ENCODE data around the gene ZNF660.
A peak's percentile ranks its signal among the peaks of the same experiment; 100 is the strongest.
"Not testable (repeated sequence)": the region's sequence is repeated elsewhere in the genome, so short reads cannot be mapped to it uniquely, and the experiment has no call there.

Gene ZNF660

GRCh38 chr3:44584646-44585501 lies at the start of gene ZNF660:
Gene ZNF660 (plus strand): TSS chr3:44584964. CDS start chr3:44594194, 9,230 bp downstream.
- Histone ChIP-seq H3K4me3 (ENCODE audit: low read depth, low read length) (peak within 1 kb of the TSS; percentile 85), H3K4me1 (ENCODE audit: control insufficient read depth, insufficient read depth, low read length, unreplicated experiment) (no peaks in the 10 kb centered on the region), H3K79me2 (ENCODE audit: control insufficient read depth, insufficient read depth, low read length, unreplicated experiment) (no peaks in the 10 kb centered on the region), H2AFZ (ENCODE audit: low read length, unreplicated experiment) (peak within 1 kb of the TSS; percentile 97), H3K27ac (ENCODE audit: low read depth, low read length) (peak within 1 kb of the TSS; percentile 66), H3K27me3 (ENCODE audit: insufficient read depth, low read length) (no peaks in the 10 kb centered on the region), H3K36me3 (ENCODE audit: insufficient read depth, low read length) (peaks cover 28% of the 10 kb centered on the region)

- Histone ChIP-seq H3K4me3 (ENCODE audit: low read depth, low read length) (no peak overlapping the region), H3K27me3 (ENCODE audit: insufficient read depth, low read length) (peaks cover 62% of the 10 kb centered on the region), H3K4me1 (ENCODE audit: control insufficient read depth, insufficient read depth, low read length, unreplicated experiment) (no peaks in the 10 kb centered on the region), H3K79me2 (ENCODE audit: control insufficient read depth, insufficient read depth, low read length, unreplicated experiment) (no peaks in the 10 kb centered on the region), H3K36me3 (ENCODE audit: insufficient read depth, low read length) (no peaks in the 10 kb centered on the region), H3K27ac (ENCODE audit: low read depth, low read length) (no peak overlapping the region), H2AFZ (ENCODE audit: low read length, unreplicated experiment) (no peak overlapping the region)
These were observed 49.4 kb upstream of the ZNF660 start for GRCh38 chr3:44535364-44535763.

- peaks cover 65% of the 10 kb centered on the region for H3K27me3 ChIP-seq (ENCODE audit: insufficient read depth, low read length)
- not testable (repeated sequence) for H2AFZ ChIP-seq (ENCODE audit: low read length, unreplicated experiment); H3K79me2 ChIP-seq (ENCODE audit: control insufficient read depth, insufficient read depth, low read length, unreplicated experiment); H3K27ac ChIP-seq (ENCODE audit: low read depth, low read length); H3K36me3 ChIP-seq (ENCODE audit: insufficient read depth, low read length); H3K4me3 ChIP-seq (ENCODE audit: low read depth, low read length); H3K4me1 ChIP-seq (ENCODE audit: control insufficient read depth, insufficient read depth, low read length, unreplicated experiment)
These were observed 40.0 kb upstream of the ZNF660 start for GRCh38 chr3:44544811-44545210.

GRCh38 chr3:44554626-44555592 lies 29.9 kb upstream of the ZNF660 start, which contains the start of gene ZKSCAN7:
Gene ZKSCAN7 (plus strand): TSS chr3:44555193. CDS start chr3:44557048, 1,855 bp downstream.
- H3K4me3 ChIP-seq (ENCODE audit: low read depth, low read length) = peak within 1 kb of the TSS; percentile 92
- H3K4me1 ChIP-seq (ENCODE audit: control insufficient read depth, insufficient read depth, low read length, unreplicated experiment) = peaks cover 8% of the 10 kb centered on the region
- peaks cover 19% of the 10 kb centered on the region for H3K36me3 ChIP-seq (ENCODE audit: insufficient read depth, low read length)
- peak within 1 kb of the TSS; percentile 100 for H2AFZ ChIP-seq (ENCODE audit: low read length, unreplicated experiment)
- H3K79me2 ChIP-seq (ENCODE audit: control insufficient read depth, insufficient read depth, low read length, unreplicated experiment) = peaks cover 11% of the 10 kb centered on the region
- H3K27ac ChIP-seq (ENCODE audit: low read depth, low read length) = no peak within 1 kb of the TSS
- peaks cover 25% of the 10 kb centered on the region for H3K27me3 ChIP-seq (ENCODE audit: insufficient read depth, low read length)

- H3K79me2 ChIP-seq (ENCODE audit: control insufficient read depth, insufficient read depth, low read length, unreplicated experiment) = peaks cover 11% of the 10 kb centered on the region
- H3K27ac ChIP-seq (ENCODE audit: low read depth, low read length) = no peak overlapping the region
- H3K4me3 ChIP-seq (ENCODE audit: low read depth, low read length) = peak overlapping the region; percentile 92
- H3K36me3 ChIP-seq (ENCODE audit: insufficient read depth, low read length) = peaks cover 24% of the 10 kb centered on the region
- peaks cover 8% of the 10 kb centered on the region for H3K4me1 ChIP-seq (ENCODE audit: control insufficient read depth, insufficient read depth, low read length, unreplicated experiment)
- H3K27me3 ChIP-seq (ENCODE audit: insufficient read depth, low read length) = peaks cover 17% of the 10 kb centered on the region; the same call in 1 of the 2 replicates
- H2AFZ ChIP-seq (ENCODE audit: low read length, unreplicated experiment) = peak overlapping the region; percentile 100
These were observed 29.0 kb upstream of the ZNF660 start for GRCh38 chr3:44555723-44556122.

- Histone ChIP-seq H3K36me3 (ENCODE audit: insufficient read depth, low read length) (peaks cover 37% of the 10 kb centered on the region), H3K27me3 (ENCODE audit: insufficient read depth, low read length) (peaks cover 3% of the 10 kb centered on the region; the same call in 1 of the 2 replicates), H3K79me2 (ENCODE audit: control insufficient read depth, insufficient read depth, low read length, unreplicated experiment) (peaks cover 11% of the 10 kb centered on the region), H3K4me1 (ENCODE audit: control insufficient read depth, insufficient read depth, low read length, unreplicated experiment) (peaks cover 8% of the 10 kb centered on the region), H3K4me3 (ENCODE audit: low read depth, low read length) (no peak overlapping the region), H2AFZ (ENCODE audit: low read length, unreplicated experiment) (no peak overlapping the region), H3K27ac (ENCODE audit: low read depth, low read length) (no peak overlapping the region)
These were observed 27.7 kb upstream of the ZNF660 start for GRCh38 chr3:44557074-44557473.

GRCh38 chr3:44561076-44561475 lies 23.7 kb upstream of the ZNF660 start:
- Histone ChIP-seq H3K27ac (ENCODE audit: low read depth, low read length) (no peak overlapping the region), H3K27me3 (ENCODE audit: insufficient read depth, low read length) (no peaks in the 10 kb centered on the region), H3K36me3 (ENCODE audit: insufficient read depth, low read length) (peaks cover 53% of the 10 kb centered on the region), H3K79me2 (ENCODE audit: control insufficient read depth, insufficient read depth, low read length, unreplicated experiment) (peaks cover 6% of the 10 kb centered on the region), H3K4me3 (ENCODE audit: low read depth, low read length) (no peak overlapping the region), H2AFZ (ENCODE audit: low read length, unreplicated experiment) (no peak overlapping the region), H3K4me1 (ENCODE audit: control insufficient read depth, insufficient read depth, low read length, unreplicated experiment) (peaks cover 3% of the 10 kb centered on the region)

- Histone ChIP-seq H3K4me3 (ENCODE audit: low read depth, low read length) (no peak overlapping the region), H3K4me1 (ENCODE audit: control insufficient read depth, insufficient read depth, low read length, unreplicated experiment) (no peaks in the 10 kb centered on the region), H2AFZ (ENCODE audit: low read length, unreplicated experiment) (no peak overlapping the region), H3K79me2 (ENCODE audit: control insufficient read depth, insufficient read depth, low read length, unreplicated experiment) (peaks cover under 1% of the 10 kb centered on the region), H3K27ac (ENCODE audit: low read depth, low read length) (no peak overlapping the region), H3K27me3 (ENCODE audit: insufficient read depth, low read length) (no peaks in the 10 kb centered on the region), H3K36me3 (ENCODE audit: insufficient read depth, low read length) (peaks cover 56% of the 10 kb centered on the region)
These were observed 22.6 kb upstream of the ZNF660 start for GRCh38 chr3:44562147-44562546.

GRCh38 chr3:44568561-44568960 lies 16.2 kb upstream of the ZNF660 start:
- Histone ChIP-seq H3K27ac (ENCODE audit: low read depth, low read length) (no peak overlapping the region), H3K36me3 (ENCODE audit: insufficient read depth, low read length) (peaks cover 61% of the 10 kb centered on the region), H3K27me3 (ENCODE audit: insufficient read depth, low read length) (no peaks in the 10 kb centered on the region), H3K4me3 (ENCODE audit: low read depth, low read length) (no peak overlapping the region), H3K79me2 (ENCODE audit: control insufficient read depth, insufficient read depth, low read length, unreplicated experiment) (no peaks in the 10 kb centered on the region), H2AFZ (ENCODE audit: low read length, unreplicated experiment) (no peak overlapping the region), H3K4me1 (ENCODE audit: control insufficient read depth, insufficient read depth, low read length, unreplicated experiment) (no peaks in the 10 kb centered on the region)

- Histone ChIP-seq H3K36me3 (ENCODE audit: insufficient read depth, low read length) (peaks cover 48% of the 10 kb centered on the region), H3K27me3 (ENCODE audit: insufficient read depth, low read length) (no peaks in the 10 kb centered on the region), H3K27ac (ENCODE audit: low read depth, low read length) (no peak overlapping the region), H3K4me1 (ENCODE audit: control insufficient read depth, insufficient read depth, low read length, unreplicated experiment) (no peaks in the 10 kb centered on the region), H3K79me2 (ENCODE audit: control insufficient read depth, insufficient read depth, low read length, unreplicated experiment) (no peaks in the 10 kb centered on the region), H2AFZ (ENCODE audit: low read length, unreplicated experiment) (no peak overlapping the region), H3K4me3 (ENCODE audit: low read depth, low read length) (no peak overlapping the region)
These were observed 13.7 kb upstream of the ZNF660 start for GRCh38 chr3:44571024-44571423.
